Measurements from ENCODE around the gene ZNRF3.
A peak's percentile ranks its signal among the peaks of the same experiment; 100 is the strongest.

ZNRF3 gene

DNA sequence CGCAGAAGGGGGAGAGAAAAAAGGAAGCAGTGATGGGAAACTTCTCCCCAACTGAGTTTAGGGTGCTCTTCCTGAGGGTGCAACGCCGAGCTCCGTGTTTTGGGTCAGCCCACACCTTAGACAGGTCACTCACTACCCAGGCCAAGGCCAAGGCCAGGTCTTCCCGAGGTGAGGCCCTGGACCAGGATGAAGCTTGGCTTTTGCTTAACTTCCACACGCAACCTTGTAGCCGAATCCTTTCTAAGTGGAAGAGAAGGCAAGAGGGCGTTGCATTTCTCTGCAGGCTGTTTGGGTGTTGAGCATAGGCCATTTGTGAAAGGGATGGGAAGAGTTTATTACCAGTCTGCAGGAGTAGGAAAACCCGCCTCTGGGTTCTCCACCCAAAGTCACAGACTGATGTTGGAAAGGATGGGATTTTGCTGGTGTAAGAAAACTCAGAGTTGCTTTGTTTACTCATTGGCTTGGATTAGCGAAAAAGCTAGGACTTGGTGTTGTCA lies 191.0 kb downstream of the ZNRF3 start:
- DNase-seq = no peak

DNA sequence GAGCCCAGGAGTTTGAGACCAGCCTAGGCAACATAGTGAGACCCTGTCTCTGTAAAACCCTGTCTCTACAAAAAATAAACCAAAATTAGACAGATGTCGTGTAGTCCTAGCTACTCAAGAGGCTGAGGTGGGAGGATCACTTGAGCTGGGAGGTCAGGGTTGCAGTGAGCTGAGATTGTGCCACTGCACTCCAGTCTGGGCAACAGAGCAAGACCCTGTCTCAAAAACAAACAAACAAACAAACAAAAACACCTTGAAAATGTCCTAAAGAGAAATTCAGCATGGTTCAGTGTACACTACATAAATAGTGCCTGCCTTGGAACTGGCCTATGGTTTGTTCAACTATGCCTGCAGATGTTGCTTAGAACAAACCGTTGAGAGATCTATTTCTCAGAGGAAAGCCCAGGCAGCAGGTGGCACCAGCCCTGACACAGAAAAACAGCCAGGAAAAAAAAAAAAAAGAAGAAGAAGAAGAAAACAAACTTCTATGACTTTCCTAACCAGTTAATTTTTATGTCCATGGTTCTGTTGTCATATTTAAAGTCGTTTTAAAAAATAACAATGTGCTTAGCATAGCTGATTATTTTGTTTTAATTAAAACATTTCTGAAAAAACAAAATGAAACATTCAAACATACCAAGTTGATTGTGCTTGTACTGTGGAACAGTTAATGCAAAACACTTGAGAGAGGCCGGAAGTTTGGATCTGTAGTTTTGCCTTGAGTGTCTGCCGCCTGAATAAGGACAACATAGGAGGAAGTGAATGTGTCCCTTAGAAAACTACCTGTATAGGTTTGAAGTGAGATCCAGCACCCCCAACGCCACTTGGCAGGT lies 194.9 kb downstream of the ZNRF3 start:
- DNase-seq = no peak

- no peak for DNase-seq
Measured at GRCh38 chr22:29078869-29079207, 195.5 kb downstream of the ZNRF3 start.

DNA sequence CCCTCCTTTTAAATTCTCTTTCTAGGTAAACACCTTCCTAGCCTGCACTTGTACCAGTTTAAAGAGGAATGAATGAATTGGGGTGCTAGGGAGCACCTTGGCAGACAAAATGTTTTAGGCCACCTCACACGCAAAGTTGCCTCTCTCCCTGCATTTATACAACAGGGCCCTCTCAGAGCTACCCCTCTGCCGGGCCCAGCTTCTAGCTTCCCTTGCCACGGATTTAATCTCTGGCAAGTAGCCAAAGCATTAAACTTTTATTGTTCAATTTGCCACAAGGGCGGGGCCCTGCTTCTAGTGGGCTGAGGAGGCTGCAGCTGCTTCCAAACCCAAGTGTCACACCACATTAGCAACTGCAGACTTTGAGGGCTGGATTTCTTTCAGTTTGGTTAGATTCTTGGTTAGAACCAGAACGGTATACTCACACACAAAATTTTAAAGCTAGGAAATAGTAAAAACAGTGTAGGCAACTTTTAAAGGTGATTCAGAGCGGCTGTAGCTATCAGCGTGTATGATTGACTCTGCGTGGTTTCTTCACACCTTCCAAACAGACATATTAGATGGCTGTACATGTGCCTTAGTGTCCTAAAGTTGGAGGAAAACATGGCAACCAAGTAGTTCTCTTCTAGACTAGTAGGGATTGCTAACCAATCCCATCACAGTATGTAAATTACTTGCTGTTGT lies 196.0 kb downstream of the ZNRF3 start:
- no peak for DNase-seq

- no peak for DNase-seq
Measured at GRCh38 chr22:29080106-29080975, 197.0 kb downstream of the ZNRF3 start.

GRCh38 chr22:29081517-29082236 lies 198.3 kb downstream of the ZNRF3 start:
- DNase-seq = no peak

DNA sequence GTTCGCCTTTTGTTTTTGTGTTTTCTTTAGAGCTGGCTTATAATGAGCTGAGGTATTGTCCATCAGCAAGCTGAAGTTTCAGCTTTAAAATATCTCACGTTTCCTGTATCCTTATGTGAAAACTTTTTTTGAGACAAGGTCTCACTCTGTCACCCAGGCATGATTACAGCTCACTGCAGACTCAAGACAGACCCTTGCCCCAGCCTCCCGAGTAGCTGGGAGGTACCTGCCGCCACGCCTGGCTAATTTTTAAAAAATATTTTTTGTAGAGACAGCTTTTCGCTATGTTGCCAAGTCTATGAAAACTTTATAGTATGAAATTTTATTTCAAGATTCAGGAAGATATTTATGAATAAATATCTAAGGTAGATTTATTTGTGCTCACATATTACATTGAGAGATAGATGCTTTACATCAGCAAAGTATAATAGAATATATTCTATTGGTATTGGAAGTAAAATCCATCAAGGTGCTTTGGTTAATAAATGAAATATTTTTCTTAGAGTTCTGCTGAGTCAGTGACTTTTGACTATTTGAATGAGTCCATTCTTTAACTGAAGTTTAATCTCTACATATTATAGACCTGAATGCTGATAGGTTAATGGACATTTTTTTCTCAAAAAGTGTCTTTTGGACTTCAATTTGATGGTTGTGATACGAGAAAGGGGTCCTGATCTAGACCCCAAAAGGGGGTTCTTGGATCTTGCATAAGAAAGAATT lies 199.6 kb downstream of the ZNRF3 start:
- DNase-seq = no peak

- peak; percentile 69 for DNase-seq
Measured at GRCh38 chr22:29083576-29083932, 200.2 kb downstream of the ZNRF3 start.

DNA sequence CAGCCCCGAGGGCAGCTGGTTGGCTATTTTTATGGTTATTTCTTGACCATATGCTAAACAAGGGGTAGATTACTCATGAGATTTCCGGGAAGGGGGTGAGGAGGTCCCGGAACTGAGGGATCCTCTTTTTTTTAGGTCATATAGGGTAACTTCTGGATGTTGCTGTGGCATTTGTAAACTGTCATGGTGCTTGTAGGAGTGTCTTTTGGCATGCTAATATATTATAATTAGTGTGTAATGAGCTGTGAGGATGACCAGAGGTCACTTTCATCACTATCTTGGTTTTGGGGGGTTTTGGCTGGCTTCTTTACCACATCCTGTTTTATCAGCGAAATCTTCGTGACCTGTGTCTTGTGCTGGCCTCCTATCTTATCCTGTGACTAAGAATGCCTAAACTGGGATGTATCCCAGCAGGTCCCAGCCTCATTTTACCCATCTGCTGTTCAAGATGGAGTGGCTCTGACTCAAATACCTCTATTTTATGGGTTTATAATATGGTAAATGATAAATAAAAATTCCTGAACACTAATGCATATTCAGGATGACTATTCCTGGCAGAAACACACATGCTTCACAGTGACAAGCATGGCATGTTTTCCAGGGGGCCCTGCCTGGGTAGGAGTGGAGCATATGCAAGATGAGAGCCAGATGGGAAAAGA lies 200.7 kb downstream of the ZNRF3 start:
- DNase-seq = peak; percentile 69

DNA sequence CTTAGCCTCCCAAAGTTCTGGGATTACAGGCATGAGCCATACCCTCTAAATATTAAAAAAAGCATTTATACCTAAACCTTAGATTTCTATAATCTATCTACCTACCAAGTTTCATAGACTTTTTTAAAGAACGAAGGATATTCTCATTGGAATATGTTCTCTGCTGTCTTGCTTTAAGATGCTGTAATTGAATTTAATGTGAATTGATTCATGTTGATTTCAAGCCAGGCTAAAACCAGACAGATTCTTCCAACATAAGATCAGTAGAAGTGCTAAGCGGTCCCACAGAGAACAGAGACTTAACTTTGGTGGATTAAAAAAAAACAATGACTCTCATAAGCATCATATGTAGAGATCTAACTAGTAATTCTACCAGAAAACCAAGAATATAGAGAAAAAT lies 203.6 kb downstream of the ZNRF3 start:
- no peak for DNase-seq

- DNase-seq = no peak
Measured at GRCh38 chr22:29088809-29089208, 205.4 kb downstream of the ZNRF3 start.

DNA sequence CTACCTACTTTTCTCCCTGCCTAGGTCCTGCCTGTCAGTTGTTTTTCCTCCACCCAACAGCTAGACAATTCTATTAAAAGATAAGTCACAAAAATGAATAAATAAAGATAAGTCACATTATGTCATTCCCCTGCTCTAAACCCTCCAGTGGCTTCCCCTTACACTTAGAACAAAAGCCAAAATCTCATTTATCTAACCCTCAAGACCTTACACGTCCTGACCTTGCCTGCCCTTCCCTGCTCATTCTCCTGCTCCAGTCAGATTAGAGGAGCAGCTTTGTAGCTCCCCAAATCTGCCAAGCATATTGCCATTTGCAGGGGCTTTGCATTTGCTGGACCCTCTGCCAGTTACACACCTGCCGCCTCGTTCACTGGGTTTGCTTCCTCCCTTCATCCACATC lies 206.1 kb downstream of the ZNRF3 start:
- no peak for DNase-seq

DNA sequence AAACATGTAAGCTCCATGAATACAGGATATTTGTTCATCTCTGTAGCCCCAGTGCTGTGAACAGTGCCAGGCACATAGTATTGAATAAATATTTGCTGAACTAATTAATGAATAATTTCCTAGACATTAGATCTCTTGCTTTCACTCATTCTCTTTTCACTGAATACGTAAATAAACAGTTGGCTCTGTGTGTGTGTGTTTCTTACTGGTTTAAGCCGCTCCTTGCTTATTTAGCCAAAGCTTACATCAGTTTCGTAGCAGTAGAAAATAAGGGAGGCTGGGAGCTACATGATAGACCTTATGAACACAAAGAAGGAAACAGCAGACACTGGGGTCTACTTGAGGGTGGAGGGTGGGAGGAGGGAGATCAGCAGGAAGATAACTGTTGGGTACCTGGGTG lies 206.7 kb downstream of the ZNRF3 start:
- no peak for DNase-seq

- DNase-seq = no peak
Measured at GRCh38 chr22:29092243-29092642, 208.9 kb downstream of the ZNRF3 start.

DNA sequence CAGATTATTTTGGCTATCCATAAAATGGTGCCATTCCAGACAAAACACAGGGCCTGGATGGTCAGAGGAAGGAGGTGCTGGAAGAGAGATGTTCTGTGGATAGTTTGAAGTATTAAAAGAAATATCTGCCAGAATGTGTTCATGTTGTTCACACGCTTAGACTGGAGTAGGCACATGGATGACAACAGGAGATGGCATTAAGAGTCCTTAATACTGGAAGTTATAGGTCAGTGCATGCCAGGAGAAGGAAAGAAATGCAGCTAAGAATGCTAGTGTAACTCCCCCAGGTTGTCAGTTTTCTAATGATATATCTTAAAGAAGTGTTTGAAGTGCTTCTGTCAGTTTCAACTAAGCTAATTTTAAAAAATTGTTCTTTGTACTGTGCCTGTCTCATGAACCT lies 209.7 kb downstream of the ZNRF3 start:
- no peak for DNase-seq

GRCh38 chr22:29093501-29094300 lies 210.3 kb downstream of the ZNRF3 start:
- no peak for DNase-seq

- no peak for DNase-seq
Measured at GRCh38 chr22:29095459-29095858, 212.1 kb downstream of the ZNRF3 start.

DNA sequence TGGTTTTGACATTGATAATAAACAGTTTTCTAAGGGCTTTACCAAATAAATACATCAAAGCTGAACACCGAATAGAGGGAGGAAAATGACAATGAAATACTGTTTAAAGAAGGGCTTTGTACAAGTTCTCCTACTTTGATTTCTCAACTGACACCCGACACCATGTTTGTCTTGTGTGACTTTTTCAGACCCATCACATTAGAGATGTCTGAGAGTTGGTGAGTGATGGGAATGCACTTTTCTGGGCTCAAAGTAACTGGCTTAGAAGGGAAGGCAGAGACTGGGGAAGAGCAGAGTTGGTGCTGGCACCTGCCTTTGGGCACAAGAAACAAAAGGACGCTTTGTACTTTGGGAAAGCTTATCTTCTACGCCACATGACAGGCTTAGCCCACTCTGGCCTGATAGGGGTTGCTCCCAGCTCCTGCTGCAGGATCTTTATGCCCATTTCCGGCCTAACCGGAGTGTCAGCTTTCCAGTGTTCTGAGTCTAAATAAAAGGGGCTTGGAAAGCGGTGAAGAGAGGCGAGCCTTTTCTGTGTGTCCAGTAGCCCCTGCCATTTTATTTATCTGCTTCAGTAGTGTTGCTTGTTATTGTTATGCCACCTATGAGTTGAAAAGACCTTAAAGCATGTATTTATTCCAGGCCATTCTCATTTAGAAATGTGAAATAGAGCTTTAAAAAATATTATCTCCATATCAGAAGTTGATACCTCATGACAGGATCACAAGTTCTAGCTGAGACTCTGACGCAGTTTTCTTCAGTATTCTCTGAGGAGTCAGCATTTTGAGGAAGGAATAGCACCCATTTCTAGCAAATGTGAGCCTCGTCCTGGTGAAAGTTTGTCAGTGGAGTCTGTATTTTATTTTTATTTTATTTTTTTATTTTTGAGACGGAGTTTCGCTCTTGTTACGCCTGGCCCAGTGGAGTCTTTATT lies 213.6 kb downstream of the ZNRF3 start:
- DNase-seq = no peak

GRCh38 chr22:29098296-29098695 lies 214.9 kb downstream of the ZNRF3 start:
- DNase-seq = no peak

DNA sequence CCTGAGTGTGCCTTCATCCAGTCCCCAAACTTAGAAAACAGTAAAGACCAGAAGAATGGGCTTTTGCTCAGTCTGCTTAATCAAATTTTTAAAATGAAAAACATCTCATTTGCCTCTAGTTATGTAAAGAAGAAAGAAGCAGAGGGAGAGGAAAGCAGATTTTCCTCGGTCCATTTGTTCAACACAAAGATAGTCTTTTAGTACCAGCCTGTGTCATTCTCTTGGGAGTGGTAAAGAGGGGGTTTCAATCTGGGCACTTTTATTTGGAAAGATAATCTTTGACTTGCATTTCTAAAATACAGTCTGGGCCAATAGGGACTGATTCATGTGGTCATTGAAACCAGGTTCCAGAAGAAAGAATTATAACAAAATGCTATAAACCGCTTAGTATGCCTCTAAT lies 218.9 kb downstream of the ZNRF3 start:
- no peak for DNase-seq
